ENCODE results near the gene SUMO3.
A peak's percentile ranks its signal among the peaks of the same experiment; 100 is the strongest.

Gene SUMO3

DNA sequence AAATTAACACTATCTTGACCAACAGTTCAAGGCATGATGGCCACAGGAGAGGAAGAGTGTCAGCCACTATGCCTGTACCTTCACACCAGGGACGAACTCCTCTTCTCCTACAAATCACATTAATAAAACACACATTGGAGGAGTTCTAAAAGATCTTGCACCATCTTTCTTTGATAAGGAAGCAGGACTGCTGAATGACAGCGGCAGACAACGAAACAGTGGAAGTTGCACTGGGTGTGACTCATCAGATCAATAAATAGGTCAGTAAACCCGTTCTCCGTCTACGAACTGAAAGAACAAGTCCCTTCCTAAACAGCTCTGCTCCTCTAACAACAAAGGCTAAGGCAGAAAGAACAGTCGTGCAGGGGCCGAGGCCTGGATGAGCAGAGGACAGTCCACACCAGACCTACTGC, 39.4 kb downstream of the SUMO3 start:
- Histone ChIP-seq H3K27ac (no peak overlapping the region), H3K27me3 (no peaks in the 10 kb centered on the region), H3K4me1 (peaks cover 23 to 50% (median 43%) of the 10 kb centered on the region in 10 experiments), H4K20me1 (peaks cover 52 to 99% (median 81%) of the 10 kb centered on the region in 11 experiments), H3K4me3 (no peak overlapping the region), H3K36me3 (peaks cover 75 to 98% (median 88%) of the 10 kb centered on the region in 11 experiments), H3K9ac (no peak overlapping the region; a peak in 1 of 22 replicates), H3K4me2 (peak overlapping the region in 7 of 11 experiments; percentile 3 to 55 (median 27); a peak in 6 of 22 replicates), H3K9me3 (replicated peaks in 1 of 11) (0 out of 22 replicates have a peak, but pooled peaks cover 0 to 4% (median 0%) of the 10 kb centered on the region in 11 experiments)
- no peak for TF ChIP-seq Cebpa-rat (IDR thresholded peaks at IDR 0.05)

DNA sequence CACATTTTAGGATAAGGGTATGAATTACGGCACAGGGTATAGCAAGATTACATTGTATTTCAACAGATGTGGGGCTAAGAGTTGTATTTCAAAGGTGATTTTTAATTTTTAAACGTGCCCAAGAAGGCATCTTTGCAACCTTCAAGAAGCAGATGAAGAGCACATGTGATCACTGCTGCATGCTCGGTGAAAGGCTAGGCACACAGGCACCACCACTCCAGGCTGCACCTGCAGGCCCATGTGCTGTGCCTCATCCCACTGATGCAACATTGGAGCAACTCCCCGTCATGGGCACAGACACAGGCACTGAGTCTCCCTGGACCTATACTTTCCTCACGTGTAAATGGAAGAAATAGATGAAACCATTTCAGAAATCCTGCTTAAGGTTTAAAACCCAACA, 39.8 kb downstream of the SUMO3 start:
- no peak for TF ChIP-seq Cebpa-rat (IDR thresholded peaks at IDR 0.05)
- Histone ChIP-seq H4K20me1 (peaks cover 47 to 99% (median 81%) of the 10 kb centered on the region in 11 experiments), H3K4me3 (no peak overlapping the region), H3K27ac (no peak overlapping the region), H3K9me3 (replicated peaks in 1 of 11) (0 out of 22 replicates have a peak, but pooled peaks cover 0 to 1% (median 0%) of the 10 kb centered on the region in 11 experiments), H3K36me3 (peaks cover 75 to 98% (median 88%) of the 10 kb centered on the region in 11 experiments), H3K4me1 (peaks cover 23 to 54% (median 46%) of the 10 kb centered on the region in 10 experiments), H3K4me2 (peak overlapping the region in 7 of 11 experiments; percentile 3 to 55 (median 27); a peak in 5 of 22 replicates), H3K27me3 (no peaks in the 10 kb centered on the region), H3K9ac (no peak overlapping the region; a peak in 1 of 22 replicates)

DNA sequence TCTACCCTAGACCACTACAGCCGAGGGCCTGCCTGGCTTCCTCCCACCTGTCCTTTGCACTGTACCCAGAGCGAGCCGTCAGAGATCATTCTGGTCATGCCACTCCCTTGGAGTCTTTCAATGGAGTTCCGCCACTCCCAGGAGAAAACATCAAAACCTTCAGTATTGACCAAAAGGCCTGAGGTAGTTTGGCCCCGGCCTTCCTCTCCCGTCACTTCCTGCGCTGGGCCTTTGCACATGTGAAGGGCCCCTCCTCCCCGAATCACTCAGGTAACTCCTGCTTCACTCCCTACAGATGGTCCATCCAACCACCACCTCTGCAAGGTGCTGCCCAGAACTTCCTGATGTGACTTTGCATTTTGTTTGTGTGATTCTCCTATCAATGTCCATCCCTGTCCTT, 42.9 kb downstream of the SUMO3 start:
- Histone ChIP-seq H3K4me3 (no peak overlapping the region), H3K27me3 (no peaks in the 10 kb centered on the region), H3K9ac (no peak overlapping the region), H3K4me2 (peak overlapping the region in 6 of 11 experiments; percentile 34 to 84 (median 48); a peak in 6 of 22 replicates), H3K4me1 (peaks cover 15 to 54% (median 45%) of the 10 kb centered on the region in 10 experiments), H3K27ac (no peak overlapping the region), H3K9me3 (replicated peaks in 1 of 11) (no peaks in the 10 kb centered on the region), H3K36me3 (peaks cover 82 to 98% (median 91%) of the 10 kb centered on the region in 11 experiments), H4K20me1 (peaks cover 22 to 99% (median 81%) of the 10 kb centered on the region in 11 experiments; a peak in 21 of 22 replicates)
- no peak for TF ChIP-seq Cebpa-rat (IDR thresholded peaks at IDR 0.05)

DNA sequence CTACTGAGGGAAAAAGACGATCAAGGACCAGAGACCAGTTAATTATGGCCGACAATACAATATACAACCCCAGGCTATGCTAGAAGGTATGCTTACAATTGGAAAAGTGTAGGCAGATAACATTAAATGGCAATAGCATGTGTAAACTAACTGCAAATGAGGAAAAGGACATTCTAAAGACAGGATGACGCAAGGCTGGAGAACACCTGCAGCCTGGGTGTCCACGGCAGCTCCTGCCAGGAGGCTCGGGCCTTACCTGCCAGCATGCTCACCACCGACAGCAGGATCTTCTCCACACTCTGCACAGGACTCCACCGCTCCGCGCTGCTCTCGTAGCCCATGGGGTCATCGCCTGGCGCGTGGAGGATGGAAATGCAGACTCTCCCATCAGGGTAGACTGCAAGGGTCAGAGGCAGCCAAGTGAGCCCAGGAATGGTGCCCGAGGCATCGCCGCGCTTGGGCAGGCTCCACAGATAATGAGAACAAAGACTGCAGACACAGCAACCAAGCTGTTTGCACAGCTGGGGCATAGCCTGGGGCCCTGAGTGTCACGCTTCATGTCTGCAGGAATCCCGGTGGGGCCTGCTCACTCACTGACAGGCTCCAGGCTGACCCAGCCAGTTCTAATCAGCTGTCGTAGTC, 44.5 kb downstream of the SUMO3 start:
- H3K4me3 ChIP-seq, result no peak overlapping the region
- peaks cover 12 to 98% (median 82%) of the 10 kb centered on the region in 11 experiments; a peak in 21 of 22 replicates for H4K20me1 ChIP-seq
- H3K9ac ChIP-seq, result peak overlapping the region in 3 of 11 experiments; percentile 5 to 26 (median 22); a peak in 3 of 22 replicates
- H3K4me1 ChIP-seq, result peaks cover 4 to 60% (median 52%) of the 10 kb centered on the region in 10 experiments
- H3K9me3 ChIP-seq (replicated peaks in 1 of 11), result no peaks in the 10 kb centered on the region
- no peak for TF ChIP-seq Cebpa-rat (IDR thresholded peaks at IDR 0.05)
- peak overlapping the region in 7 of 11 experiments; percentile 26 to 84 (median 49); a peak in 13 of 22 replicates for H3K4me2 ChIP-seq
- no peak overlapping the region for H3K27ac ChIP-seq
- peaks cover 81 to 94% (median 87%) of the 10 kb centered on the region in 11 experiments for H3K36me3 ChIP-seq
- H3K27me3 ChIP-seq, result no peaks in the 10 kb centered on the region

DNA sequence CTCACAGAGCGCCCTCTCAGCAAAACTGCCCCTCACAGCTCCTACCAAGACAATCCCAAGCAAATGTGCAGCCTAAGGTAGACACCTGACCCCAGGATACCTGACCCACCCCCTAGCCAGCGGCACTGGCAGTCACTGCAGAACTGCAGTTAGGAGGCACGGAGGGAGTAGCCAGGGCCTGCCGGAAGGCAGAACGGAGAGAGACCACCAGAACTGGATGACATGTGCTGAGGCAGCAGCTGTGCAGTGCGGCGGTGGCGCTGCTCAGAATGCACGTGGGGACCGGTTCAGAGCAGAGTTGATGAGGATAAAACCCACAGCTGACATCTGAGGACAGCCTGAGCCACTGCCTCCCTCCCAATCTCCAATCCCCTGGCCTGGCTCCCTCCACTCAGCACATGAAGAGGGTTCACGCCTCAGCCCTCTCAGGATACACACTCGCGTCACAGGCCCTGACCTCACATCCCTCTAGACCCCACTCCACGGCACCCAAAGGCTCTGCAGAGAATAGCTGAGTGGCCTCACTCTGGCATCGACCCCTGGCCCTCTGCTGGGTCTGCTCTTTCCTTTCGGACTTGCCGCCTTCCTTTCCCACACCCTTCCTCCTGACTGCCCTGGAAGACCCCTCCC, 45.9 kb downstream of the SUMO3 start:
- H3K4me1 ChIP-seq, result peaks cover 0 to 68% (median 62%) of the 10 kb centered on the region in 10 experiments; a peak in 16 of 20 replicates
- H3K9ac ChIP-seq, result no peak overlapping the region
- H3K4me3 ChIP-seq, result no peak overlapping the region
- no peaks in the 10 kb centered on the region for H3K9me3 ChIP-seq (replicated peaks in 1 of 11)
- TF ChIP-seq Cebpa-rat (IDR thresholded peaks at IDR 0.05), result no peak
- H4K20me1 ChIP-seq, result peaks cover 6 to 98% (median 82%) of the 10 kb centered on the region in 11 experiments; a peak in 20 of 22 replicates
- peak overlapping the region in 1 of 11 experiments; percentile 84; a peak in 1 of 22 replicates for H3K4me2 ChIP-seq
- H3K36me3 ChIP-seq, result peaks cover 67 to 80% (median 73%) of the 10 kb centered on the region in 11 experiments
- no peaks in the 10 kb centered on the region for H3K27me3 ChIP-seq
- H3K27ac ChIP-seq, result no peak overlapping the region

DNA sequence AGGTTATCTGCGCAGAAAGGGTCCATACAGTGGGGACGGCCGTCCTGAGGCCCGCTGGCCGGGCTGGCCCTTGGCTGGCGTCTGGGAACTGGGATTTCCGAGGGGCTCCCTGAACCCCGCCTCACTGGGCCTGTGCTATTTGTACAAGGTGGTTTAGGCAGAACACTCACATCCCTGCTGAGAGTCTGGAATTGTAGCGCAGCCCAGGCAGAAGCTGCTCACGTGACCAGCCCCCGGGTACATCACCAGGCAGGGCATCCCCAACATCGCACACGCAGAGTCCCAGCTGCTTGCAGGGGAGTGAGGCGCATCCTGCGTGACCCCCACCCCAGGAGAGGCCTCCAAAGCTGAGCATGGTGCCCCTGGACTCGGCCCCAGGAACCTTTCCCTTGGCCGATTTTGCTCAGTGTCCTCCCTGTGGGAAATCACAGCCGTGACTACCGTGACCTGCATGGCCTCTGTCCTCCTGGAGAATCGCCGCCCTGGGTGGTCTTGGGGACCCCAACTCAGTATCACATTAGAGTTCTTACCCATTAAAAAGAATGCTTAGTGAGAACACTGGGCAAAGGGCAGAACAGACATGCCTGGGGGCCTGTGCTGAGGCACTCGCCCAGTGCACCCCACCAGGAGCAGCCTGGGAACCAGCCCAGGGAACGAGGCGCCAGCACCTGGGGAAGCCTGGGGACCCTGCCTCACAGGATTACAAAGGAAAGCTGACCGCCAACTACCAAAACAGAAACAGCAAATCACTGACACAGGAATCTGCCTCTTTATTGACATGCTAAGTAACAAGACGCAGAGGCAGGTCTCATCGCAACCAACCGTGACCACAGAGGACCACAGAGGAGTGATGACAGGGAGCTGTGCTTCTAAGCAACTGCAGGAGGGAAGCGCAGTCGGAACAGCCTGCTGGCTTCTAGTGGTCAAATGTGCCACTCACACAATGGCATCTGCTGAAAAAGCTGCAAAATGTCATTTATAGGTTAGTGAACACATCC, 49.7 kb downstream of the SUMO3 start:
- Histone ChIP-seq H3K9me3 (replicated peaks in 1 of 11) (no peaks in the 10 kb centered on the region), H3K27me3 (no peaks in the 10 kb centered on the region), H3K4me1 (peaks cover 15 to 73% (median 67%) of the 10 kb centered on the region in 10 experiments), H4K20me1 (peaks cover 0 to 97% (median 78%) of the 10 kb centered on the region in 11 experiments; a peak in 20 of 22 replicates), H3K4me2 (peak overlapping the region in 9 of 11 experiments; percentile 59 to 83 (median 80); a peak in 17 of 22 replicates), H3K36me3 (peaks cover 36 to 41% (median 38%) of the 10 kb centered on the region in 11 experiments), H3K27ac (no peak overlapping the region; a peak in 2 of 22 replicates), H3K9ac (peak overlapping the region in 2 of 11 experiments; percentile 44 to 48; a peak in 5 of 22 replicates), H3K4me3 (no peak overlapping the region)
- no peak for TF ChIP-seq Cebpa-rat (IDR thresholded peaks at IDR 0.05)

DNA sequence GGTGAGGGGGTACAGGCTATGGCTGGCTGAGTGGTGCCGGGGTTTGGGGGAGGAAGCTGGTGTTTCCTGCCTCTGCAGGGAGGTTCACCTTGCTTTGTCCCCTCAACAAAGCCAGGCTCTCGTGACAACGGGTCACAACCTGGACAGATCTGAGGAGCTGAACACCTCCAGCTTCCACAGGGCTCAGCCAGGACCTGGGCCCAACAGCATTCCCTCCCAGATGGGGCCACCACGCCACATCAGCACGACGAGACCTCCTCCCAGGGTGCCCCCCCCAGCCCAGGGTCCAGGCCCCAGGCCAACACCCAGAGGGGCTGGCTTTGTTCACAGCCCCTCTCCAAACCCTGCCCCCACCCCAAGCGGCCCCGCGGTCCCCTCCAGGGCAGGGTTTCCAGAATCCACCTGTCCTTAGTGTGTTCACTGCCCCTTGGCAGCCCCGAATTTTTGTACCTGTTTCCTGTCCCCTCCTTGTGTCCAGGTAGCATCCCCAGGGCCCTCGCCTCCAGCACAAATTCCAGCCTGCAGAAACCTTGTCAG, 51.0 kb downstream of the SUMO3 start:
- peaks cover 15 to 67% (median 60%) of the 10 kb centered on the region in 10 experiments for H3K4me1 ChIP-seq

More for the DNA sequence above, 51.0 kb downstream of the SUMO3 start:
- Histone ChIP-seq H3K4me2 (peak overlapping the region in 9 of 11 experiments; percentile 42 to 83 (median 80); a peak in 19 of 22 replicates), H3K4me3 (no peak overlapping the region), H3K27me3 (no peaks in the 10 kb centered on the region), H3K27ac (no peak overlapping the region; a peak in 1 of 22 replicates), H3K9ac (no peak overlapping the region; a peak in 1 of 22 replicates), H3K9me3 (replicated peaks in 1 of 11) (no peaks in the 10 kb centered on the region), H4K20me1 (peaks cover 0 to 87% (median 66%) of the 10 kb centered on the region in 11 experiments; a peak in 19 of 22 replicates), H3K36me3 (peaks cover 24 to 29% (median 25%) of the 10 kb centered on the region in 11 experiments)
- TF ChIP-seq Cebpa-rat (IDR thresholded peaks at IDR 0.05), result no peak

All from BLaER1 treated with 17β-estradiol and CSF1 and Interleukin-3, amounts not matched to agents 10 nM and 100 nM (cell line).